Caco-2 (cell line): ENCODE results near the gene QRICH1. TPM values are rescaled to one million over a fixed set of nuclear protein-coding genes. Genes with fewer than 3 reads are reported as not detected.

Experiments
- BruUV-seq: library from RNA; stranded (reverse); fragments of 400-500 nt; replicated peaks from 2 replicates; lab custom pipeline; 2021; lab: Mats Ljungman, UMichigan
- CTCF ChIA-PET: fragments of 300-600 bp; sonication (Branson Sonifier 250); formaldehyde crosslinking; loops from one replicate; lab custom pipeline; 2022; ENCODE audit warnings: antibody characterized with exemption; lab: Charles Lee
- POLR2A ChIA-PET: fragments of 300-600 bp; sonication (Branson Sonifier 250); formaldehyde crosslinking; loops from one replicate; lab custom pipeline; 2022; ENCODE audit warnings: antibody characterized with exemption; lab: Charles Lee
- DNase-seq, 2 experiments: peaks; one replicate each; pipeline versions ENCODE4 v3.0.0 to v3.0.0-alpha.2; 2020 to 2022
- H3K27me3 ChIP-seq: replicated peaks from 2 replicates; pipeline ENCODE4 v1.6.0; 2011; ENCODE audit warnings: low read length; ENCODE audit not compliant: control insufficient read depth, insufficient read depth
- H3K36me3 ChIP-seq: 2 replicates; pipeline ENCODE4 v1.5.1; 2011; ENCODE audit warnings: low read length; ENCODE audit not compliant: control insufficient read depth, insufficient read depth
- H3K4me1 ChIP-seq: fragments of 250-450 bp; sonication (Bioruptor Pico); 2 replicates; pipeline ENCODE4 v1.5.1; 2020; ENCODE audit warnings: mild to moderate bottlenecking
- H3K4me3 ChIP-seq: 2 replicates; pipeline ENCODE4 v1.5.1; 2011; ENCODE audit warnings: low read depth, mild to moderate bottlenecking, control low read depth, low read length
- H3K9me3 ChIP-seq: fragments of 250-450 bp; sonication (Bioruptor Pico); 2 replicates; pipeline ENCODE4 v1.5.1; 2020; ENCODE audit warnings: mild to moderate bottlenecking, moderate library complexity
- H3K27ac Mint-ChIP-seq: one replicate; pipeline ENCODE4 v1.8.0; 2022; ENCODE audit warnings: mixed read lengths; ENCODE audit not compliant: unreplicated experiment
- H3K27me3 Mint-ChIP-seq: one replicate; pipeline ENCODE4 v1.8.0; 2022; ENCODE audit warnings: mixed read lengths; ENCODE audit not compliant: insufficient read depth, unreplicated experiment
- H3K36me3 Mint-ChIP-seq: one replicate; pipeline ENCODE4 v1.8.0; 2022; ENCODE audit warnings: mild to moderate bottlenecking, mixed read lengths; ENCODE audit not compliant: insufficient read depth, unreplicated experiment
- H3K4me1 Mint-ChIP-seq: one replicate; pipeline ENCODE4 v1.8.0; 2022; ENCODE audit warnings: low read depth, mixed read lengths; ENCODE audit not compliant: unreplicated experiment
- H3K4me3 Mint-ChIP-seq: one replicate; pipeline ENCODE4 v1.8.0; 2022; ENCODE audit warnings: mild to moderate bottlenecking, moderate library complexity, mixed read lengths; ENCODE audit not compliant: unreplicated experiment
- H3K9me3 Mint-ChIP-seq: one replicate; pipeline ENCODE4 v1.8.0; 2022; ENCODE audit warnings: mixed read lengths; ENCODE audit not compliant: unreplicated experiment
- intact Hi-C: fragments of 100-400 bp; cut with micrococcal nuclease; formaldehyde crosslinking; loops from one replicate; pipeline ENCODE4 v1.10.0; 2022; ENCODE audit not compliant: unreplicated experiment
- total RNA-seq: library from RNA; stranded (reverse); gene quantifications from 2 replicates; pipeline ENCODE4 v1.2.3, GENCODE V29; 2022
- TF ChIP-seq, protein P1 (sequence below), 2 experiments: fragments of 200-600 bp in 1 of 2; IDR thresholded peaks; 1 replicate in 1 of 2; 2 replicates in 1 of 2; pipeline versions ENCODE4 v1.5.1 to v1.8.0; 2011 to 2022; ENCODE audit warnings: antibody characterized with exemption in 1 of 2, control low read depth in 1 of 2, inconsistent platforms in 1 of 2, low read depth in 1 of 2, low read length in 1 of 2, mild to moderate bottlenecking in 1 of 2, moderate library complexity in 1 of 2; ENCODE audit not compliant: insufficient read depth in 1 of 2, severe bottlenecking in 1 of 2, unreplicated experiment in 1 of 2

The QRICH1 gene
- total RNA-seq, 1 experiment from 2014 or later, result 119 TPM

DNA sequence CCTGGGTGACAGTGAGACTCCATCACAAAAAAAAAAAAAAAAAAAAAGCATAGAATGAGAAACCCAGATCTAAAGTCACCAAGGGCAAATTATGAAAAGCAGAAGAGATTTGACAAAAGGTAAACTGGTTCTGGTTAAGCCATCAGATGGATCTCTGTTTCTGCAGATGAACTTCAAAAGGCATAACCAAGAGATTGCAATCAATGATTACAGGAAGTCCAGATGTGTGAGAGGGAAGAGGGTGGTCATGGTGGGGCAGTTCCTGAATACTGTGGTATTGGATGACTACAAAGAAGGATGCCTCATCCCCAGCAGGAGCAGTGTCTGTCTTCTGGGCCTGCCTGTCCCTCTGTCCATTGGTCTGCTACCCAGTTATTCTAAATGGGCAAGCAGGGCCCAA, 100.0 kb downstream of the QRICH1 start:
- no peak overlapping the region for H3K27ac Mint-ChIP-seq
- CTCF ChIA-PET, result no interaction called here
- DNase-seq, result no peak
- POLR2A ChIA-PET, result no interaction called here
- H3K27me3 Mint-ChIP-seq, result no peaks in the 10 kb centered on the region
- no TSS peak for BruUV-seq
- intact Hi-C loops, result no loop called here
- TF ChIP-seq, protein P1, sequence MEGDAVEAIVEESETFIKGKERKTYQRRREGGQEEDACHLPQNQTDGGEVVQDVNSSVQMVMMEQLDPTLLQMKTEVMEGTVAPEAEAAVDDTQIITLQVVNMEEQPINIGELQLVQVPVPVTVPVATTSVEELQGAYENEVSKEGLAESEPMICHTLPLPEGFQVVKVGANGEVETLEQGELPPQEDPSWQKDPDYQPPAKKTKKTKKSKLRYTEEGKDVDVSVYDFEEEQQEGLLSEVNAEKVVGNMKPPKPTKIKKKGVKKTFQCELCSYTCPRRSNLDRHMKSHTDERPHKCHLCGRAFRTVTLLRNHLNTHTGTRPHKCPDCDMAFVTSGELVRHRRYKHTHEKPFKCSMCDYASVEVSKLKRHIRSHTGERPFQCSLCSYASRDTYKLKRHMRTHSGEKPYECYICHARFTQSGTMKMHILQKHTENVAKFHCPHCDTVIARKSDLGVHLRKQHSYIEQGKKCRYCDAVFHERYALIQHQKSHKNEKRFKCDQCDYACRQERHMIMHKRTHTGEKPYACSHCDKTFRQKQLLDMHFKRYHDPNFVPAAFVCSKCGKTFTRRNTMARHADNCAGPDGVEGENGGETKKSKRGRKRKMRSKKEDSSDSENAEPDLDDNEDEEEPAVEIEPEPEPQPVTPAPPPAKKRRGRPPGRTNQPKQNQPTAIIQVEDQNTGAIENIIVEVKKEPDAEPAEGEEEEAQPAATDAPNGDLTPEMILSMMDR (IDR thresholded peaks at IDR 0.05; ENCODE audit: insufficient read depth in 1 of 2, low read depth in 1 of 2, low read length in 1 of 2, severe bottlenecking in 1 of 2, unreplicated experiment in 1 of 2), result no peak
- no peaks in the 10 kb centered on the region for H3K27me3 ChIP-seq
- no peak overlapping the region for H3K4me3 ChIP-seq
- H3K9me3 Mint-ChIP-seq, result no peaks in the 10 kb centered on the region
- peaks cover 13% of the 10 kb centered on the region for H3K4me1 ChIP-seq
- H3K9me3 ChIP-seq, result no peaks in the 10 kb centered on the region
- peaks cover 26% of the 10 kb centered on the region for H3K36me3 Mint-ChIP-seq
- no peak overlapping the region for H3K4me3 Mint-ChIP-seq
- peaks cover 2% of the 10 kb centered on the region; the same call in 1 of the 2 replicates for H3K36me3 ChIP-seq
- peaks cover 5% of the 10 kb centered on the region for H3K4me1 Mint-ChIP-seq

DNA sequence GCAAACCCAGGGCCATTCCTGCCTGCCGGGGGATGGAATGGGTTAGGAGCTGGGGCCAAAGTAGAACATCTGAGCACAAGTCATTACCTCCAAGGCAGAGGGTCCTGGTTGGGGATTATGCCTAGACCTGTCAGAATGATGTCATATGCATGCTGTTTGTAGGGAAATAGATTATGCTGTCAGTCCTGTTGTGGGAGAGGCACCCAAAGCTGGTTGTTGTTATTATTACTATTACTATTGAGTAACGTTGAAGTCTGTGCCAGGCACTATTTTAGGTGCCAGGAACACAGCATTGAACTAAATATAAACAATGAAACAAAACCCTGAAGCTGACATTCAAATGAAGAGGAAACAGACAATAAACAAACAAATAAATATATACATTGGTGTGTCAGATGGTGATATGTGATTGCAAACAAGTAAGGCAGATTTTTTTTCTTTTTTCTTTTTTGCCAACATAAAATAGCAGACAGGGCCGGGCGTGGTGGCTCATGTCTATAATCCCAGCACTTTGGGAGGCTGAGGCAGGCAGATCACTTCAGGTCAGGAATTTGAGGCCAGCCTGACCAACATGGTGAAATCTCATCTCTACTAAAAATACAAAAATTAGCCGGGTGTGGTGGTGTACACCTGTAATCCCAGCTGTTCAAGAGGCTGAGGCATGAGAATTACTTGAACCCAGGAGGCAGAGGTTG, 101.9 kb downstream of the QRICH1 start:
- H3K36me3 Mint-ChIP-seq, result peaks cover 28% of the 10 kb centered on the region
- ChIA-PET POLR2A (interaction anchor here (1.5 kb wide), 1 partner anchor 15 kb away, joined by 9 read pairs; the partner anchor contains the start of gene WDR6), CTCF (interaction anchor here (1.7 kb wide), 1 partner anchor 15 kb away, joined by 5 read pairs; the partner anchor contains the start of gene WDR6)
- H3K4me3 Mint-ChIP-seq, result no peak overlapping the region
- H3K9me3 Mint-ChIP-seq, result no peaks in the 10 kb centered on the region
- Histone ChIP-seq H3K9me3 (no peaks in the 10 kb centered on the region), H3K4me3 (no peak overlapping the region; the same call in 1 of the 2 replicates), H3K4me1 (peaks cover 13% of the 10 kb centered on the region), H3K27me3 (no peaks in the 10 kb centered on the region), H3K36me3 (peaks cover 2% of the 10 kb centered on the region; the same call in 1 of the 2 replicates)
- H3K4me1 Mint-ChIP-seq, result peaks cover 13% of the 10 kb centered on the region
- intact Hi-C loops, result no loop called here
- no peak for DNase-seq
- TF ChIP-seq, protein P1 (IDR thresholded peaks at IDR 0.05; ENCODE audit: insufficient read depth in 1 of 2, low read depth in 1 of 2, low read length in 1 of 2, severe bottlenecking in 1 of 2, unreplicated experiment in 1 of 2), result no peak
- TSS peak; percentile 37 for BruUV-seq
- H3K27me3 Mint-ChIP-seq, result no peaks in the 10 kb centered on the region
- H3K27ac Mint-ChIP-seq, result no peak overlapping the region

DNA sequence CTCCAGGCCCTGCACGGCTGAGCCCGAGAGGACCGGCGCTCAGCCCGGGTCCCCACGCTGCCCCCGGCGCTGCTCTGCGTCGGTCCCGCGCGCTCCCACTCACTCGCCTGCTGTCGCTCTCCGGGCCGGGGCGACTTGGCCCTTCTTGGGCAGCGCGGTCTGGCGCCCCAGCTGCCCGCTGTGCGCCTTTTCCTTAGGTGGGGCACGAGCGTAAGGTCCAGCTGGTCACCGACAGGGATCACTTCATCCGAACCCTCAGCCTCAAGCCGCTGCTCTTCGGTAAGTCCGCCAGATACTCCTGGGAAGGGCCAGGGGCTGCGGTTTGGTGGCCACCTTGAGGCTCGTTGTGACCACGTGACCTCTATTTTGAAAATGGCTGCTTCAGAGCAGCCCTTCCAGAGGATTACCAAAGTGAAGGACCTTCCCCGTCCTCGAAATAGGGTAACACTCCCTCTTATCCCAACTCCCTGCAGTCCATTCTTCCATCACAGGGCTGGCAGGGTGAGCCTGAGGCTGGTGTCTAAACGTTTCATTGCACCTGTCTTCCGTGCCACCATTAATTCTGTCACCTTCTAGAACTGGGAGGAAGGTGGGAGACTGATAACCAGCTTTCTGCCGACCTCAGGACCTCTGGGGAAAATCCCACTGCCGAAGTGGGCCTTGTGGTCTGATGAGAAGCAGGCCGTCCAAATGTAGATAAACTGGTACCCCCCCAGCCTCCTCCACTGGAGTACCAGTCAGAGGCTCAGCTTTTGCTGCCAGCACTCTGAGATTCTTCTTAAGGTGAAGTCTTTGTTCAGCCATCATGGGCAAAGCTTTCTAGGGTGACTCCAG, 103.0 kb downstream of the QRICH1 start:
- peak in 1 of 2 experiments; percentile 58 for DNase-seq
- Histone ChIP-seq H3K27me3 (no peaks in the 10 kb centered on the region), H3K4me1 (peaks cover 13% of the 10 kb centered on the region), H3K9me3 (no peaks in the 10 kb centered on the region), H3K36me3 (no peaks in the 10 kb centered on the region), H3K4me3 (peak overlapping the region; percentile 95)
- POLR2A ChIA-PET, result interaction anchor here (1.1 to 1.5 kb wide), 2 partner anchors 16 to 20 kb away, joined by 3 to 9 read pairs; partner anchors contain the start of gene WDR6
- Mint-ChIP-seq H3K36me3 (peaks cover 28% of the 10 kb centered on the region), H3K27me3 (no peaks in the 10 kb centered on the region), H3K9me3 (no peaks in the 10 kb centered on the region), H3K4me1 (peaks cover 13% of the 10 kb centered on the region), H3K27ac (peak overlapping the region; percentile 81), H3K4me3 (peak overlapping the region; percentile 96)
- CTCF ChIA-PET, result interaction anchor here (0.5 to 1.7 kb wide), 2 partner anchors 16 to 475 kb away, joined by 3 to 5 read pairs; partner anchors contain the start of gene WDR6
- no TSS peak for BruUV-seq
- intact Hi-C loops, result no loop called here
- TF ChIP-seq, protein P1 (IDR thresholded peaks at IDR 0.05; ENCODE audit: insufficient read depth in 1 of 2, low read depth in 1 of 2, low read length in 1 of 2, severe bottlenecking in 1 of 2, unreplicated experiment in 1 of 2), result no peak
